ENCODE measurements around the gene CBX4. TPM values are rescaled to one million over a fixed set of nuclear protein-coding genes. Genes with fewer than 3 reads are reported as not detected.
A peak's percentile ranks its signal among the peaks of the same experiment; 100 is the strongest.

CBX4 gene
- total RNA-seq, 2 experiments from 2014 or later: 98.9 to 110 TPM

- Histone ChIP-seq H3K4me1 (ENCODE audit: insufficient read depth, low read length, poor library complexity, severe bottlenecking) (peaks cover 15% of the 10 kb centered on the region), H3K36me3 (ENCODE audit: insufficient read depth, low read length) (no peaks in the 10 kb centered on the region), H3K9me3 (ENCODE audit: low read length) (no peaks in the 10 kb centered on the region), H2AFZ (ENCODE audit: low read length) (no peak overlapping the region; the same call in 1 of the 2 replicates), H3K79me2 (ENCODE audit: insufficient read depth, low read depth, low read length) (no peaks in the 10 kb centered on the region), H3K4me3 (ENCODE audit: low read depth, low read length, poor library complexity, severe bottlenecking) (no peak overlapping the region), H3K27ac (ENCODE audit: low read depth, low read length, poor library complexity, severe bottlenecking) (no peak overlapping the region), H3K4me2 (ENCODE audit: low read length) (peak overlapping the region; percentile 23), H4K20me1 (ENCODE audit: insufficient read depth, low read length) (no peaks in the 10 kb centered on the region), H3K9me2 (ENCODE audit: insufficient read depth, low read length) (no peaks in the 10 kb centered on the region)
- peak; percentile 69 for DNase-seq (ENCODE audit: low spot score)
- POLR2A ChIA-PET: interaction anchor here (1.1 to 3.1 kb wide), 3 partner anchors 10 to 39 kb away, joined by 4 to 20 read pairs (median 4); no protein-coding TSS in a partner anchor
- CTCF ChIA-PET (ENCODE audit: unreplicated experiment): interaction anchor here (0.6 to 2.3 kb wide), 2 partner anchors 19 to 76 kb away, joined by 4 to 14 read pairs; no protein-coding TSS in a partner anchor
- BruUV-seq (replicated peaks): no TSS peak
- TF ChIP-seq EZH2phosphoT487 (IDR thresholded peaks at IDR 0.05; ENCODE audit: borderline replicate concordance, low read depth, low read length) (no peak), CTCF (conservative IDR thresholded peaks at IDR 0.05; ENCODE audit: low read length) (peak; percentile 27; the same call in 1 of the 2 replicates)
- intact Hi-C loops (cut with micrococcal nuclease; ENCODE audit: unreplicated experiment): no loop called here
These were observed 21.0 kb downstream of the CBX4 start for GRCh38 chr17:79818026-79818758.

- Histone ChIP-seq H3K79me2 (ENCODE audit: insufficient read depth, low read depth, low read length) (no peaks in the 10 kb centered on the region), H3K27ac (ENCODE audit: low read depth, low read length, poor library complexity, severe bottlenecking) (no peak overlapping the region), H4K20me1 (ENCODE audit: insufficient read depth, low read length) (no peaks in the 10 kb centered on the region), H3K4me2 (ENCODE audit: low read length) (no peak overlapping the region), H3K4me1 (ENCODE audit: insufficient read depth, low read length, poor library complexity, severe bottlenecking) (peaks cover 35% of the 10 kb centered on the region), H3K4me3 (ENCODE audit: low read depth, low read length, poor library complexity, severe bottlenecking) (no peak overlapping the region), H2AFZ (ENCODE audit: low read length) (no peak overlapping the region), H3K9me3 (ENCODE audit: low read length) (no peaks in the 10 kb centered on the region), H3K9me2 (ENCODE audit: insufficient read depth, low read length) (no peaks in the 10 kb centered on the region), H3K36me3 (ENCODE audit: insufficient read depth, low read length) (no peaks in the 10 kb centered on the region)
- no peak for DNase-seq (ENCODE audit: low spot score)
- ChIA-PET POLR2A (no interaction called here), CTCF (ENCODE audit: unreplicated experiment) (interaction anchor here (0.6 kb wide), 1 partner anchor 1654 kb away, joined by 6 read pairs; no protein-coding TSS in a partner anchor)
- BruUV-seq (replicated peaks): no TSS peak
- TF ChIP-seq EZH2phosphoT487 (IDR thresholded peaks at IDR 0.05; ENCODE audit: borderline replicate concordance, low read depth, low read length) (no peak), CTCF (conservative IDR thresholded peaks at IDR 0.05; ENCODE audit: low read length) (no peak)
- intact Hi-C loops (cut with micrococcal nuclease; ENCODE audit: unreplicated experiment): no loop called here
These were observed 23.3 kb downstream of the CBX4 start for GRCh38 chr17:79815836-79816461.

Measured in OCI-LY7 (cell line).